ENCODE results near the gene IER3. TPM values are rescaled to one million over a fixed set of nuclear protein-coding genes. Genes with fewer than 3 reads are reported as not detected.
A peak's percentile ranks its signal among the peaks of the same experiment; 100 is the strongest.

The IER3 gene
- total and polyA plus RNA-seq, 9 of the 15 experiments (the other 6 are each of a cell fraction or from before 2014, with no cell fraction given): 1.5 to 30.0 (median 11.5) TPM

DNA sequence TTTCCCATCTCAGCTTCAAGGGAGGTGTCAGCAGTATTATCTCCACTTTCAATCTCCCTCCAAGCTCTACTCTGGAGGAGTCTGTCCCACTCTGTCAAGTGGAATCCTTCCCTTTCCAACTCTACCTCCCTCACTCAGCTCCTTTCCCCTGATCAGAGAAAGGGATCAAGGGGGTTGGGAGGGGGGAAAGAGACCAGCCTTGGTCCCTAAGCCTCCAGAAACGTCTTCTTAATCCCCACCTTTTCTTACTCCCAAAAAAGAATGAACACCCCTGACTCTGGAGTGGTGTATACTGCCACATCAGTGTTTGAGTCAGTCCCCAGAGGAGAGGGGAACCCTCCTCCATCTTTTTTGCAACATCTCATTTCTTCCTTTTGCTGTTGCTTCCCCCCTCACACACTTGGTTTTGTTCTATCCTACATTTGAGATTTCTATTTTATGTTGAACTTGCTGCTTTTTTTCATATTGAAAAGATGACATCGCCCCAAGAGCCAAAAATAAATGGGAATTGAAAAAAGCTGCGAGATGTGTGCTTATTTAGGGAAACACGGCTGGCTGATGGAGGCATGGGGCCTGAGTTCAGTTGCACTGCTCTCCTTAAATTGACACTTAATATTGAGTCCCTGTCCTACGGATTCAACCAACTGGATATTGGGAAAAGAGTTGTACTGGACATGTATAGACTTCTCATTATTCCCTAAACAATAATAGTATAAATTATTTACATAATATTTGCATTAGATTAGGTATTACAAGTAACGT lies 19.3 kb downstream of the IER3 start (continued):
- no peak for TF ChIP-seq E2F4 (CRISPR knock-in tag; IDR thresholded peaks at IDR 0.05; ENCODE audit: low read depth)
- no peak for TF ChIP-seq ZBTB17 (CRISPR knock-in tag; IDR thresholded peaks at IDR 0.05)
- peak; percentile 55 for TF ChIP-seq POLR2AphosphoS2 (IDR thresholded peaks at IDR 0.05; ENCODE audit: low read length)
- no peak for TF ChIP-seq PURB (CRISPR knock-in tag; IDR thresholded peaks at IDR 0.05; ENCODE audit: low read depth)
- no peak for TF ChIP-seq KLF13 (tag; IDR thresholded peaks at IDR 0.05; ENCODE audit: borderline replicate concordance, low read depth)
- no peak for TF ChIP-seq KAT8 (IDR thresholded peaks at IDR 0.05; ENCODE audit: low read depth)
- TF ChIP-seq, protein P1, sequence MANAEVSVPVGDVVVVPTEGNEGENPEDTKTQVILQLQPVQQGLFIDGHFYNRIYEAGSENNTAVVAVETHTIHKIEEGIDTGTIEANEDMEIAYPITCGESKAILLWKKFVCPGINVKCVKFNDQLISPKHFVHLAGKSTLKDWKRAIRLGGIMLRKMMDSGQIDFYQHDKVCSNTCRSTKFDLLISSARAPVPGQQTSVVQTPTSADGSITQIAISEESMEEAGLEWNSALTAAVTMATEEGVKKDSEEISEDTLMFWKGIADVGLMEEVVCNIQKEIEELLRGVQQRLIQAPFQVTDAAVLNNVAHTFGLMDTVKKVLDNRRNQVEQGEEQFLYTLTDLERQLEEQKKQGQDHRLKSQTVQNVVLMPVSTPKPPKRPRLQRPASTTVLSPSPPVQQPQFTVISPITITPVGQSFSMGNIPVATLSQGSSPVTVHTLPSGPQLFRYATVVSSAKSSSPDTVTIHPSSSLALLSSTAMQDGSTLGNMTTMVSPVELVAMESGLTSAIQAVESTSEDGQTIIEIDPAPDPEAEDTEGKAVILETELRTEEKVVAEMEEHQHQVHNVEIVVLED (CRISPR knock-in tag; IDR thresholded peaks at IDR 0.05): no peak
- TF ChIP-seq SMAD2 (IDR thresholded peaks at IDR 0.05; ENCODE audit: low read depth, low read length): no peak
- TF ChIP-seq SAFB2 (IDR thresholded peaks at IDR 0.05; ENCODE audit: borderline replicate concordance, low read depth, low read length, severe bottlenecking): no peak
- no peak for TF ChIP-seq MCM5 (IDR thresholded peaks at IDR 0.05; ENCODE audit: low read depth)
- no peak for TF ChIP-seq ZNF311 (CRISPR knock-in tag; IDR thresholded peaks at IDR 0.05)
- no peak for TF ChIP-seq ZNF395 (CRISPR knock-in tag; IDR thresholded peaks at IDR 0.05)
- TF ChIP-seq HEY1 (CRISPR knock-in tag; IDR thresholded peaks at IDR 0.05; ENCODE audit: borderline replicate concordance): no peak
- TF ChIP-seq MITF (IDR thresholded peaks at IDR 0.05): no peak
- TF ChIP-seq KAT2B (IDR thresholded peaks at IDR 0.05; ENCODE audit: low read depth, low read length): no peak
- no peak for TF ChIP-seq SRF (CRISPR knock-in tag; IDR thresholded peaks at IDR 0.05)
- TF ChIP-seq HNRNPH1 (optimal IDR thresholded peaks at IDR 0.05; ENCODE audit: low read depth, low read length): no peak
- no peak for TF ChIP-seq ZNF134 (CRISPR knock-in tag; conservative IDR thresholded peaks at IDR 0.05)
- no peak for TF ChIP-seq KLF6 (CRISPR knock-in tag; IDR thresholded peaks at IDR 0.05; ENCODE audit: borderline replicate concordance)
- TF ChIP-seq GATA2 (CRISPR knock-in tag; IDR thresholded peaks at IDR 0.05): peak; percentile 46; the same call in 1 of the 2 replicates
- no peak for TF ChIP-seq KAT7 (CRISPR knock-in tag; IDR thresholded peaks at IDR 0.05; ENCODE audit: borderline replicate concordance)
